HG03280 (cell line): ENCODE data around the gene NCOA1.

Experiments used
- ATAC-seq: cut with Tn5 transposase; IDR thresholded peaks from one replicate; pipeline ENCODE4 v1.9.1; 2021; ENCODE audit warnings: mild to moderate bottlenecking, moderate library complexity; ENCODE audit not compliant: unreplicated experiment

NCOA1 gene

GRCh38 chr2:24816404-24816803 is 325.4 kb downstream of the NCOA1 start:
- no peak for ATAC-seq

DNA sequence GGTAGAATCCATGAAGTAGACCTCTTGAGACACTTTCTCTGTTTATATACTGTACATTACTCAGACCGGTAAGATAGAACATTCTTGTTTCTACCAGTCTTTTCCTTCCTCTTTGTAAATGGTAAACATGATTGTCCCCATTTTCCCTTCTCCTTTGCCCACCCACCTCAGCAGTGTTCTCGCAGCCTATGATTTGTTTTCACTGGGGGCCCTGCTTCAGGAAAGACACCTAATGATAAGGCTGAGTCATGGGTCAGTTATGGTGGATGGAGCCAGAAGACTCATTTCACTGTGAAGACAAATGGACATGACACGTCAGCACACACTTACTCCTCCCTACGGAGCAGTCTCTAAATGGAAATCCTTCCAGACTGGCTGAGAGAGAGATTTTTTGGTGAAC is 325.8 kb downstream of the NCOA1 start:
- no peak for ATAC-seq

DNA sequence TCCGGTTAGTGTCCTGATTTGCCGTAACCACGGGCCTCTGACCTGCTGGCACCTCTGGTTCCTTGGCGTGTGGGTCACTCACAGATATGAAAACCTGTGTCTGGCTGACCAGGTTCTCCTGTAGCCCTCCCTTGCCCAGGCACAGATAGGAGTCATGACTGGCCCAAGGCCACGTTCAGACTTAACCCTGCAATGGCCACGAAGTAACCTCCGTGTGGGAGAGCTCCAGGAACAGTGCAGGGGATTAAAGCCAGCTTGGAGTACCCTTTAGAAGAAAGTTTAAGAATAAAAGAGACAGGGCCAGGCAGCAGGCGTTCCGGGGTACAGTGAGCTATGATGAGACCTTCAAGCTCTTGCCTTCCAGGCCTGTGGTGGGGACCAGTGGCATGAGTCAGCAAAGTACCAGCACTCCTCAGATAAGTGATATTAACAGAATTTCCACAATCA is 327.7 kb downstream of the NCOA1 start:
- no peak for ATAC-seq

DNA sequence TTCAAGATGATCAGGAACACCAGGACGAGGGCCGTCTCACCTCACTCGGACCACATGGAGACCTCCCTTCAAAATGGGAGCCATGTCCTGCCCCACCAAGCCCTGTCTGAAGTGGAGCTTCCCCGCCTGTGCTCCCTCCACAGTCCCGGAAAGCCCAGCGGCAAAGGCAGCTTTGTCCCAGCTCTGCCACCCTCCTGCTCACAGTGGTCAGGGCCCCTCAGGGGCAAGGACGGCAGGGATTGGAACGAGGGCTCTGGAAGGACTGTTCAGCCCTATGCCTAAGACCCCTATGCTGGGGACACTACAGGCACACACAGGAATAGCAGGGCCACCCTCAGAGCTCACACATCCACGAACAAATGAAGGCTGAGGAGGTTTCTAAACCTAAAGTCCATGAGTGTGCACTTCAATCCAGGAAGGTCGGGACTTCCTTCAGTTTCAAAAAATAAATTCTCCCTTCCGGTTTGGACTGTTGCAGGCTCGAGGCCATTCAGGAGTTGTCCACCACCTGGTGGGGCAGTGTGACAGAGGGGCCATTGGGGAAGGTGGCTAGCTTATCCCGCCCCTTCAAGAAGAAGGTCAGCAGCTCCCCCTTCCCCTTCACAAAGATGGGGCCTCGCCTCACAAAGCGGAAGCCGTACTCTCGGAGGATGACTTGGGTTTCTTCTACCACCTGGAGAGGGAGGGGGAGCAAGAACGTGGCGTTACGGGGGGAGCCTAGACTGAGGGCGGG is 328.6 kb downstream of the NCOA1 start:
- no peak for ATAC-seq

DNA sequence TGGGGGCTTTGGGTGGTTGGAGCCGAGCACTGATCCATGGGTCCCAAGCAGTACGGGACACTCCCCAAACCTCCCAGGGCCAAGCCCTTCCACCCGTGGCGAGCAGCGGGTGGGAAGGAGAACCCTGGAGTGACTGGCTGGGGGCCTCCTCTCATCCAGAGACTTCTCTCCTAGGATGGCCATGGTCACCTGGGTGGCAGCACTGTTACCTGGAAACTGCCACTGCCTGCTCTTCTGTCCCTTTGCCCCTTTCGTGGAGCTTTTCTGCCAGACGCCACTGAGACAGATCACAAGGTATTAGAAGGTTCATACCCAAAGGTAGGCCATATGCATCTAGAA is 329.1 kb downstream of the NCOA1 start:
- no peak for ATAC-seq
